SK-N-SH (cell line): ENCODE measurements around the gene TMEM164. TPM values are rescaled to one million over a fixed set of nuclear protein-coding genes. Genes with fewer than 3 reads are reported as not detected.

Source experiments
- CTCF ChIA-PET: fragments of 300-600, 350-600 bp; formaldehyde crosslinking; extraction: SDS; loops from one replicate; lab custom pipeline; 2021; lab: Yijun Ruan, JAX
- POLR2A ChIA-PET: fragments of 350-600 bp; sonication (Branson Sonifier 250); formaldehyde crosslinking; extraction: SDS; loops from one replicate; lab custom pipeline; 2020; ENCODE audit warnings: antibody characterized with exemption, inconsistent platforms; lab: Yijun Ruan, JAX
- DNase-seq: peaks from one replicate; pipeline ENCODE4 v3.0.0; 2012
- H2AFZ ChIP-seq: fragments of 200-600 bp; sonication (generic); 2 replicates; pipeline ENCODE4 v1.8.1; 2016; ENCODE audit warnings: antibody characterized with exemption, mild to moderate bottlenecking, low read depth
- H3F3A ChIP-seq: fragments of 200-600 bp; sonication (generic); replicated peaks from 2 replicates; pipeline ENCODE3; 2016; ENCODE audit warnings: antibody characterized with exemption, mild to moderate bottlenecking; ENCODE audit not compliant: insufficient read depth
- H3K27ac ChIP-seq, 2 experiments: fragments of 200-500 bp in 1 of 2; fragments of 200-600 bp in 1 of 2; sonication (Bioruptor generic) in 1 of 2; sonication (generic), shearing (Covaris generic) in 1 of 2; 2 replicates each; pipeline versions ENCODE4 v1.5.1 to v1.6.1; 2014 to 2016; ENCODE audit warnings: low read depth in 2 of 2, inconsistent platforms in 1 of 2, low read length in 1 of 2, mild to moderate bottlenecking in 1 of 2, mixed read lengths in 1 of 2
- H3K27me3 ChIP-seq: fragments of 200-600 bp; sonication (generic), shearing (Covaris generic); 2 replicates; pipeline ENCODE4 v1.6.1; 2016; ENCODE audit warnings: mixed run types; ENCODE audit not compliant: insufficient read depth
- H3K36me3 ChIP-seq, 2 experiments: fragments of 200-500 bp in 1 of 2; fragments of 200-600 bp in 1 of 2; sonication (Bioruptor generic) in 1 of 2; sonication (generic) in 1 of 2; replicated peaks in 1 of 2; 2 replicates each; pipeline versions ENCODE3 to v1.5.1; 2014 to 2016; ENCODE audit warnings: low read length in 1 of 2, mild to moderate bottlenecking in 1 of 2; ENCODE audit not compliant: insufficient read depth in 2 of 2, control insufficient read depth in 1 of 2
- H3K4me1 ChIP-seq, 2 experiments: fragments of 200-500 bp in 1 of 2; fragments of 200-600 bp in 1 of 2; sonication (Bioruptor generic) in 1 of 2; sonication (generic), shearing (Covaris generic) in 1 of 2; 2 replicates each; pipeline versions ENCODE4 v1.5.1 to v1.6.1; 2014 to 2016; ENCODE audit warnings: low read depth in 1 of 2, low read length in 1 of 2, mixed run types in 1 of 2; ENCODE audit not compliant: insufficient read depth in 2 of 2, control insufficient read depth in 1 of 2
- H3K4me2 ChIP-seq: fragments of 200-600 bp; sonication (generic), shearing (Covaris generic); 2 replicates; pipeline ENCODE4 v1.6.1; 2017; ENCODE audit warnings: mixed run types
- H3K4me3 ChIP-seq, 2 experiments: fragments of 200-500 bp in 1 of 2; fragments of 200-600 bp in 1 of 2; sonication (Bioruptor generic) in 1 of 2; sonication (generic), shearing (Covaris generic) in 1 of 2; 2 replicates each; pipeline versions ENCODE4 v1.5.1 to v1.8.1; 2014 to 2016; ENCODE audit warnings: low read depth in 2 of 2, inconsistent platforms in 1 of 2, low read length in 1 of 2, mild to moderate bottlenecking in 1 of 2, mixed read lengths in 1 of 2, moderate library complexity in 1 of 2
- H3K79me2 ChIP-seq: fragments of 200-600 bp; sonication (generic); 2 replicates; pipeline ENCODE4 v1.8.1; 2017; ENCODE audit warnings: mild to moderate bottlenecking; ENCODE audit not compliant: insufficient read depth
- H3K9ac ChIP-seq: fragments of 200-600 bp; sonication (generic); 2 replicates; pipeline ENCODE4 v1.6.1; 2017; ENCODE audit warnings: mixed run types
- H3K9me2 ChIP-seq: fragments of 200-600 bp; sonication (generic); 2 replicates; pipeline ENCODE4 v1.6.1; 2017; ENCODE audit warnings: mixed run types
- H3K9me3 ChIP-seq: fragments of 200-600 bp; sonication (generic); 2 replicates; pipeline ENCODE4 v1.6.1; 2017; ENCODE audit warnings: mixed run types, mild to moderate bottlenecking, moderate library complexity
- H4K20me1 ChIP-seq: fragments of 200-600 bp; sonication (generic); 2 replicates; pipeline ENCODE4 v1.6.1; 2017; ENCODE audit warnings: mild to moderate bottlenecking, mixed run types; ENCODE audit not compliant: insufficient read depth
- CHD2 ChIP-seq: fragments of 150-350 bp; IDR thresholded peaks from 2 replicates; pipeline ENCODE4 v1.6.1; 2018; ENCODE audit warnings: low read length; ENCODE audit not compliant: partially characterized antibody
- ELF1 ChIP-seq: IDR thresholded peaks from 2 replicates; pipeline ENCODE4 v1.4.0; 2012
- FOSL2 ChIP-seq: IDR thresholded peaks from 2 replicates; pipeline ENCODE4 v1.4.0; 2012; ENCODE audit warnings: low read depth, mild to moderate bottlenecking, moderate library complexity, borderline replicate concordance
- FOXJ3 ChIP-seq: sonication (generic); formaldehyde crosslinking; IDR thresholded peaks from 2 replicates; pipeline ENCODE4 v1.5.1; 2020; ENCODE audit warnings: mild to moderate bottlenecking, missing genetic modification reagents
- FOXM1 ChIP-seq: IDR thresholded peaks from 2 replicates; pipeline ENCODE4 v1.4.0; 2012; ENCODE audit warnings: low read depth, mild to moderate bottlenecking
- GABPA ChIP-seq: IDR thresholded peaks from 2 replicates; pipeline ENCODE4 v1.4.0; 2012; ENCODE audit warnings: low read depth, mild to moderate bottlenecking
- GATA2 ChIP-seq: sonication (generic); formaldehyde crosslinking; IDR thresholded peaks from 2 replicates; pipeline ENCODE4 v1.5.0; 2020; ENCODE audit warnings: mild to moderate bottlenecking, missing genetic modification reagents
- JUND ChIP-seq: IDR thresholded peaks from 2 replicates; pipeline ENCODE4 v1.4.0; 2012
- MXI1 ChIP-seq: IDR thresholded peaks from 2 replicates; pipeline ENCODE4 v1.6.1; 2012; ENCODE audit warnings: mild to moderate bottlenecking, low read depth, low read length, improper control_type of control experiment
- NFIC ChIP-seq: IDR thresholded peaks from 2 replicates; pipeline ENCODE4 v1.4.0; 2012; ENCODE audit warnings: borderline replicate concordance
- NRF1 ChIP-seq: IDR thresholded peaks from 2 replicates; pipeline ENCODE4 v1.6.1; 2012; ENCODE audit warnings: low read depth, mild to moderate bottlenecking, low read length
- POLR2AphosphoS5 ChIP-seq: IDR thresholded peaks from 2 replicates; pipeline ENCODE4 v1.6.1; 2012; ENCODE audit warnings: low read depth, low read length
- RAD21 ChIP-seq: IDR thresholded peaks from 2 replicates; pipeline ENCODE4 v1.6.1; 2012; ENCODE audit warnings: mild to moderate bottlenecking, low read length
- RCOR1 ChIP-seq: fragments of 150-350 bp; IDR thresholded peaks from 2 replicates; pipeline ENCODE4 v1.6.1; 2017; ENCODE audit warnings: antibody characterized with exemption, low read length
- SIN3A ChIP-seq: IDR thresholded peaks from 2 replicates; pipeline ENCODE4 v1.6.1; 2012; ENCODE audit warnings: low read depth, mild to moderate bottlenecking, low read length, moderate library complexity, borderline replicate concordance
- SMC3 ChIP-seq: IDR thresholded peaks from 2 replicates; pipeline ENCODE4 v1.6.1; 2012; ENCODE audit warnings: low read depth, low read length, improper control_type of control experiment
- TEAD4 ChIP-seq: IDR thresholded peaks from 2 replicates; pipeline ENCODE4 v1.4.0; 2012; ENCODE audit warnings: mild to moderate bottlenecking, borderline replicate concordance; ENCODE audit not compliant: insufficient read depth
- WGBS: methylation state at CpG from one replicate; pipeline ENCODE4 v1.1.6; 2017; ENCODE audit warnings: low lambda C conversion rate; 5-methylcytosine and 5-hydroxymethylcytosine counted together
- polyA plus RNA-seq, 3 experiments: library from polyadenylated mRNA; depleted of rRNA; stranded (reverse); fragments of >200 nt; gene quantifications; 2 replicates each; pipeline ENCODE4 v1.2.3, GENCODE V29; 2012
- TF ChIP-seq, protein P1 (sequence below): IDR thresholded peaks from 2 replicates; pipeline ENCODE4 v1.4.0; 2012; ENCODE audit warnings: low read depth
- TF ChIP-seq, protein P2 (sequence below): fragments of 150-350 bp; IDR thresholded peaks from 2 replicates; pipeline ENCODE4 v1.6.1; 2017; ENCODE audit warnings: antibody characterized with exemption, low read length, low read depth, borderline replicate concordance
- TF ChIP-seq, protein P3 (sequence below): fragments of 200-600 bp; sonication (generic); IDR thresholded peaks from 2 replicates; pipeline ENCODE4 v1.6.1; 2017; ENCODE audit warnings: antibody characterized with exemption, mild to moderate bottlenecking, moderate library complexity
- TF ChIP-seq, protein P4 (sequence below): IDR thresholded peaks from 2 replicates; pipeline ENCODE4; 2012
- TF ChIP-seq, protein P5 (sequence below): IDR thresholded peaks from 2 replicates; pipeline ENCODE4 v1.6.1; 2012; ENCODE audit warnings: mild to moderate bottlenecking, low read depth, low read length, moderate library complexity
- TF ChIP-seq, protein P6 (sequence below): IDR thresholded peaks from 2 replicates; pipeline ENCODE4 v1.4.0; 2012; ENCODE audit warnings: low read depth, borderline replicate concordance

The TMEM164 gene
- polyA plus RNA-seq, 1 of the 3 experiments (the other 2 are of a cell fraction) = 11.9 TPM

DNA sequence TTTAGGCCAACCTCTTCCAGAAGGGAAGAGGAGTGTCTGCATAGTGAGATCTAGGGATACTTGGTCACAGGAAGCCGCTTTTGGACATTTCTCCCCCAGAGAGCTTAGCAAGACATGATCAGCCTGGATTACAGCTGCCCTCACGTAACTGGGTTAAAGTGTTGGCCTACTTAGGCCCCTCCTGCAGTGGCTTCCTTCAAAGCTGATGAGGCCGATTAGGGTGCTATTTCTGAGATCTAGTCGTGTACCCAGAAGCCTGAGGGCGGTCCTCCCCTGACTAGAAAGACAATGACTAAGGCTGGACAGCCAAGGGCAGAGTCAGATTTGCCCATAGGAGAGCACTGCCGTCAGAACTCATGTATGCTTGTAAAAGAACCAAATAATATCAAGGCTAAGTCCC is 180.0 kb downstream of the TMEM164 start (continued):
- TF ChIP-seq, protein P1, sequence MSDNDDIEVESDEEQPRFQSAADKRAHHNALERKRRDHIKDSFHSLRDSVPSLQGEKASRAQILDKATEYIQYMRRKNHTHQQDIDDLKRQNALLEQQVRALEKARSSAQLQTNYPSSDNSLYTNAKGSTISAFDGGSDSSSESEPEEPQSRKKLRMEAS = no peak
- TF ChIP-seq FOXJ3 (no peak), RAD21 (no peak), CHD2 (no peak), FOSL2 (no peak), FOXM1 (no peak), ELF1 (no peak)

DNA sequence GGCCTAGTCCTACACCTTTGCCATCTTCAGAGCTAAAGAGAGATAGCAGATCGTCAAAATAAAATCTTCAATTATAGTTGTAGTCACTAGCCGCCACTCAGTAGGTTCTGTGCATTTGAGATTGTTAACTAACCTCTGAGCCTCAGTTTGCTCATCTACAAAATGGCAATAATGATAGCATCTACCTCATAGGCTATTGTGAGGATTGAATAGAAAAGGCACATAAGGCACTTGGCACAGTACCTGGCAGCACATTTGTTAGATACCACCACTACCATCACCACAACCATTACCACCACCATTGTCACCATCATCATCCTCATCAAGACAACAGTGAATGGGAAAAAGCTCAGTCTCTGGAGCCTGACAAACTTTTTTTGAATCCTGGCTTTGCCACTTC is 180.4 kb downstream of the TMEM164 start:
- H3K9ac ChIP-seq = no peak overlapping the region
- H3K4me1 ChIP-seq = no peaks in the 10 kb centered on the region; a peak in 1 of 4 replicates
- no peaks in the 10 kb centered on the region for H4K20me1 ChIP-seq
- H3F3A ChIP-seq = no peaks in the 10 kb centered on the region
- 33% methylated on average over 2 of the region's 2 CpGs for WGBS
- no peaks in the 10 kb centered on the region for H3K36me3 ChIP-seq
- CTCF ChIA-PET = interaction anchor here (0.6 kb wide), 1 partner anchor 18 kb away, joined by 3 read pairs; no protein-coding TSS in a partner anchor
- DNase-seq = no peak
- H3K9me2 ChIP-seq = no peaks in the 10 kb centered on the region
- H3K4me3 ChIP-seq = no peak overlapping the region
- no peaks in the 10 kb centered on the region for H3K79me2 ChIP-seq
- no peak overlapping the region for H2AFZ ChIP-seq
- no peak overlapping the region for H3K27ac ChIP-seq
- no peak for TF ChIP-seq JUND
- no peak for TF ChIP-seq GABPA
- TF ChIP-seq NRF1 = no peak
- TF ChIP-seq, protein P2, sequence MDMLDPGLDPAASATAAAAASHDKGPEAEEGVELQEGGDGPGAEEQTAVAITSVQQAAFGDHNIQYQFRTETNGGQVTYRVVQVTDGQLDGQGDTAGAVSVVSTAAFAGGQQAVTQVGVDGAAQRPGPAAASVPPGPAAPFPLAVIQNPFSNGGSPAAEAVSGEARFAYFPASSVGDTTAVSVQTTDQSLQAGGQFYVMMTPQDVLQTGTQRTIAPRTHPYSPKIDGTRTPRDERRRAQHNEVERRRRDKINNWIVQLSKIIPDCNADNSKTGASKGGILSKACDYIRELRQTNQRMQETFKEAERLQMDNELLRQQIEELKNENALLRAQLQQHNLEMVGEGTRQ = no peak
- TF ChIP-seq POLR2AphosphoS5 = no peak
- TF ChIP-seq TEAD4 = no peak
- TF ChIP-seq MXI1 = no peak
- TF ChIP-seq CHD2 = no peak
- no peak for TF ChIP-seq SMC3
- no peak for TF ChIP-seq RAD21
- TF ChIP-seq, protein P3, sequence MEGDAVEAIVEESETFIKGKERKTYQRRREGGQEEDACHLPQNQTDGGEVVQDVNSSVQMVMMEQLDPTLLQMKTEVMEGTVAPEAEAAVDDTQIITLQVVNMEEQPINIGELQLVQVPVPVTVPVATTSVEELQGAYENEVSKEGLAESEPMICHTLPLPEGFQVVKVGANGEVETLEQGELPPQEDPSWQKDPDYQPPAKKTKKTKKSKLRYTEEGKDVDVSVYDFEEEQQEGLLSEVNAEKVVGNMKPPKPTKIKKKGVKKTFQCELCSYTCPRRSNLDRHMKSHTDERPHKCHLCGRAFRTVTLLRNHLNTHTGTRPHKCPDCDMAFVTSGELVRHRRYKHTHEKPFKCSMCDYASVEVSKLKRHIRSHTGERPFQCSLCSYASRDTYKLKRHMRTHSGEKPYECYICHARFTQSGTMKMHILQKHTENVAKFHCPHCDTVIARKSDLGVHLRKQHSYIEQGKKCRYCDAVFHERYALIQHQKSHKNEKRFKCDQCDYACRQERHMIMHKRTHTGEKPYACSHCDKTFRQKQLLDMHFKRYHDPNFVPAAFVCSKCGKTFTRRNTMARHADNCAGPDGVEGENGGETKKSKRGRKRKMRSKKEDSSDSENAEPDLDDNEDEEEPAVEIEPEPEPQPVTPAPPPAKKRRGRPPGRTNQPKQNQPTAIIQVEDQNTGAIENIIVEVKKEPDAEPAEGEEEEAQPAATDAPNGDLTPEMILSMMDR = no peak
- TF ChIP-seq, protein P4, sequence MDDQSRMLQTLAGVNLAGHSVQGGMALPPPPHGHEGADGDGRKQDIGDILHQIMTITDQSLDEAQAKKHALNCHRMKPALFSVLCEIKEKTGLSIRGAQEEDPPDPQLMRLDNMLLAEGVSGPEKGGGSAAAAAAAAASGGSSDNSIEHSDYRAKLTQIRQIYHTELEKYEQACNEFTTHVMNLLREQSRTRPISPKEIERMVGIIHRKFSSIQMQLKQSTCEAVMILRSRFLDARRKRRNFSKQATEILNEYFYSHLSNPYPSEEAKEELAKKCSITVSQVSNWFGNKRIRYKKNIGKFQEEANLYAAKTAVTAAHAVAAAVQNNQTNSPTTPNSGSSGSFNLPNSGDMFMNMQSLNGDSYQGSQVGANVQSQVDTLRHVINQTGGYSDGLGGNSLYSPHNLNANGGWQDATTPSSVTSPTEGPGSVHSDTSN = no peak
- no peak for TF ChIP-seq FOSL2
- TF ChIP-seq, protein P5, sequence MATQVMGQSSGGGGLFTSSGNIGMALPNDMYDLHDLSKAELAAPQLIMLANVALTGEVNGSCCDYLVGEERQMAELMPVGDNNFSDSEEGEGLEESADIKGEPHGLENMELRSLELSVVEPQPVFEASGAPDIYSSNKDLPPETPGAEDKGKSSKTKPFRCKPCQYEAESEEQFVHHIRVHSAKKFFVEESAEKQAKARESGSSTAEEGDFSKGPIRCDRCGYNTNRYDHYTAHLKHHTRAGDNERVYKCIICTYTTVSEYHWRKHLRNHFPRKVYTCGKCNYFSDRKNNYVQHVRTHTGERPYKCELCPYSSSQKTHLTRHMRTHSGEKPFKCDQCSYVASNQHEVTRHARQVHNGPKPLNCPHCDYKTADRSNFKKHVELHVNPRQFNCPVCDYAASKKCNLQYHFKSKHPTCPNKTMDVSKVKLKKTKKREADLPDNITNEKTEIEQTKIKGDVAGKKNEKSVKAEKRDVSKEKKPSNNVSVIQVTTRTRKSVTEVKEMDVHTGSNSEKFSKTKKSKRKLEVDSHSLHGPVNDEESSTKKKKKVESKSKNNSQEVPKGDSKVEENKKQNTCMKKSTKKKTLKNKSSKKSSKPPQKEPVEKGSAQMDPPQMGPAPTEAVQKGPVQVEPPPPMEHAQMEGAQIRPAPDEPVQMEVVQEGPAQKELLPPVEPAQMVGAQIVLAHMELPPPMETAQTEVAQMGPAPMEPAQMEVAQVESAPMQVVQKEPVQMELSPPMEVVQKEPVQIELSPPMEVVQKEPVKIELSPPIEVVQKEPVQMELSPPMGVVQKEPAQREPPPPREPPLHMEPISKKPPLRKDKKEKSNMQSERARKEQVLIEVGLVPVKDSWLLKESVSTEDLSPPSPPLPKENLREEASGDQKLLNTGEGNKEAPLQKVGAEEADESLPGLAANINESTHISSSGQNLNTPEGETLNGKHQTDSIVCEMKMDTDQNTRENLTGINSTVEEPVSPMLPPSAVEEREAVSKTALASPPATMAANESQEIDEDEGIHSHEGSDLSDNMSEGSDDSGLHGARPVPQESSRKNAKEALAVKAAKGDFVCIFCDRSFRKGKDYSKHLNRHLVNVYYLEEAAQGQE = no peak
- TF ChIP-seq SIN3A = no peak
- TF ChIP-seq, protein P6, sequence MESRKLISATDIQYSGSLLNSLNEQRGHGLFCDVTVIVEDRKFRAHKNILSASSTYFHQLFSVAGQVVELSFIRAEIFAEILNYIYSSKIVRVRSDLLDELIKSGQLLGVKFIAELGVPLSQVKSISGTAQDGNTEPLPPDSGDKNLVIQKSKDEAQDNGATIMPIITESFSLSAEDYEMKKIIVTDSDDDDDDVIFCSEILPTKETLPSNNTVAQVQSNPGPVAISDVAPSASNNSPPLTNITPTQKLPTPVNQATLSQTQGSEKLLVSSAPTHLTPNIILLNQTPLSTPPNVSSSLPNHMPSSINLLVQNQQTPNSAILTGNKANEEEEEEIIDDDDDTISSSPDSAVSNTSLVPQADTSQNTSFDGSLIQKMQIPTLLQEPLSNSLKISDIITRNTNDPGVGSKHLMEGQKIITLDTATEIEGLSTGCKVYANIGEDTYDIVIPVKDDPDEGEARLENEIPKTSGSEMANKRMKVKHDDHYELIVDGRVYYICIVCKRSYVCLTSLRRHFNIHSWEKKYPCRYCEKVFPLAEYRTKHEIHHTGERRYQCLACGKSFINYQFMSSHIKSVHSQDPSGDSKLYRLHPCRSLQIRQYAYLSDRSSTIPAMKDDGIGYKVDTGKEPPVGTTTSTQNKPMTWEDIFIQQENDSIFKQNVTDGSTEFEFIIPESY = no peak
- no peak for TF ChIP-seq RCOR1
- no peak for TF ChIP-seq GATA2 (CRISPR knock-in tag)
- TF ChIP-seq FOXJ3 = no peak
- TF ChIP-seq NFIC = no peak
- H3K4me2 ChIP-seq = no peak overlapping the region
- H3K9me3 ChIP-seq = no peaks in the 10 kb centered on the region
- H3K27me3 ChIP-seq = no peaks in the 10 kb centered on the region
- POLR2A ChIA-PET = no interaction called here
